ENCODE results near the gene SLC16A6.
"Not testable (repeated sequence)": the region's sequence is repeated elsewhere in the genome, so short reads cannot be mapped to it uniquely, and the experiment has no call there.

DNA sequence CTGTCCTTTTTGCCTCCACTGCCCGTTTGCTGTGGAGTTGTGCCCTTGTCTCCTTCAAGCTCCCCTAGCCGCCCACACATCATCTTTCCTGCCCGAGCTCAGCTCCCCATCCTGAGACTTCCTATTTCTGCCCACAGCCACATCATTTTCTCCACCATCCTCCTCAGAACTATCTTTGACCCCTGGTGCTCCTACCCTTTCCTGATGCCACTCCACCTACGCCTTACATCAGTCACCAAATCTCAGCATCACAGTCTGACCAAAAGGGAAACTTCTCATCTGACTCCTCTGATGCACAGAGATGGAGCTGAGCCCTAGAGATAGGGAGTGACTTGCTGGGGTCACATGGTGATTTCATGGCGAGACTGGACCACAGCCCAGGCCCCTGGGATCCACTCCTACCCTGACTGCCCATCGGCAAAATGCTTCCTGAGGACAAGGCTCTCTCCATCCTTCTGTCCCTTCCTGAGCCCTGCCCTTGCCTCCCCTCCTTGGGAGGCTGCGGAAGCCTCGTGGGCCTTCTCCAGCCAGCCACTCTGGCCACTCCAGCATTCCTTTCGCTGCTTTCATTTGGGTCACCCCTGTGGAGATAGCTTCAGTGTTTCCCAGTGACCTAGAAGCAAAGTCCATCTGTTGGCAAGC lies 62.8 kb downstream of the SLC16A6 start:
- TF ChIP-seq, protein P1, sequence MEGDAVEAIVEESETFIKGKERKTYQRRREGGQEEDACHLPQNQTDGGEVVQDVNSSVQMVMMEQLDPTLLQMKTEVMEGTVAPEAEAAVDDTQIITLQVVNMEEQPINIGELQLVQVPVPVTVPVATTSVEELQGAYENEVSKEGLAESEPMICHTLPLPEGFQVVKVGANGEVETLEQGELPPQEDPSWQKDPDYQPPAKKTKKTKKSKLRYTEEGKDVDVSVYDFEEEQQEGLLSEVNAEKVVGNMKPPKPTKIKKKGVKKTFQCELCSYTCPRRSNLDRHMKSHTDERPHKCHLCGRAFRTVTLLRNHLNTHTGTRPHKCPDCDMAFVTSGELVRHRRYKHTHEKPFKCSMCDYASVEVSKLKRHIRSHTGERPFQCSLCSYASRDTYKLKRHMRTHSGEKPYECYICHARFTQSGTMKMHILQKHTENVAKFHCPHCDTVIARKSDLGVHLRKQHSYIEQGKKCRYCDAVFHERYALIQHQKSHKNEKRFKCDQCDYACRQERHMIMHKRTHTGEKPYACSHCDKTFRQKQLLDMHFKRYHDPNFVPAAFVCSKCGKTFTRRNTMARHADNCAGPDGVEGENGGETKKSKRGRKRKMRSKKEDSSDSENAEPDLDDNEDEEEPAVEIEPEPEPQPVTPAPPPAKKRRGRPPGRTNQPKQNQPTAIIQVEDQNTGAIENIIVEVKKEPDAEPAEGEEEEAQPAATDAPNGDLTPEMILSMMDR (conservative IDR thresholded peaks at IDR 0.05), result not testable (repeated sequence)
- TF ChIP-seq EZH2 (IDR thresholded peaks at IDR 0.05; ENCODE audit: low read depth), result not testable (repeated sequence)

Measured in PC-9 (cell line).